Nucleus accumbens (tissue), 56 donors: Measurements from ENCODE around the gene ACOT7.
"Not testable (repeated sequence)": the region's sequence is repeated elsewhere in the genome, so short reads cannot be mapped to it uniquely, and the experiment has no call there.

Source experiments
- DNase-seq, 56 donors: peaks; one replicate each; lab custom pipeline; 2025; lab: John Stamatoyannopoulos, UW

Gene ACOT7

GRCh38 chr1:6244401-6245049, 149.0 kb downstream of the ACOT7 start:
- DNase-seq = no peak

- no peak for DNase-seq
Observed at GRCh38 chr1:6243993-6244392, 149.6 kb downstream of the ACOT7 start, which contains the start of gene HES3. Gene HES3, plus strand, starts transcription at chr1:6244179. Its CDS starts 187 bp downstream, at chr1:6244366.

GRCh38 chr1:6243053-6243834, 150.3 kb downstream of the ACOT7 start:
- DNase-seq = no peak

- DNase-seq = peak in 12 of 56 donors; percentile 4 to 49 (median 18)
Observed at GRCh38 chr1:6241887-6242740, 151.5 kb downstream of the ACOT7 start.

- no peak for DNase-seq
Observed at GRCh38 chr1:6241107-6241886, 152.3 kb downstream of the ACOT7 start.

- no peak for DNase-seq
Observed at GRCh38 chr1:6239950-6240768, 153.4 kb downstream of the ACOT7 start.

GRCh38 chr1:6239213-6239752, 154.3 kb downstream of the ACOT7 start:
- no peak for DNase-seq

- DNase-seq = no peak
Observed at GRCh38 chr1:6237093-6237492, 156.5 kb downstream of the ACOT7 start.

GRCh38 chr1:6235296-6235677, 158.3 kb downstream of the ACOT7 start:
- DNase-seq = peak in 27 of 56 donors; percentile 4 to 70 (median 45)

GRCh38 chr1:6234502-6235295, 158.9 kb downstream of the ACOT7 start:
- DNase-seq = peak in 20 of 56 donors; percentile 3 to 61 (median 24)

GRCh38 chr1:6233376-6233775, 160.2 kb downstream of the ACOT7 start:
- DNase-seq = no peak

- peak in 1 of 56 donors; percentile 28 for DNase-seq
Observed at GRCh38 chr1:6225651-6226050, 167.9 kb downstream of the ACOT7 start.

- DNase-seq = no peak
Observed at GRCh38 chr1:6224718-6225117, 168.8 kb downstream of the ACOT7 start.

GRCh38 chr1:6223617-6224016, 169.9 kb downstream of the ACOT7 start:
- DNase-seq = no peak

GRCh38 chr1:6222636-6223035, 170.9 kb downstream of the ACOT7 start:
- DNase-seq = no peak

- no peak for DNase-seq
Observed at GRCh38 chr1:6221210-6221784, 172.3 kb downstream of the ACOT7 start.

- no peak for DNase-seq
Observed at GRCh38 chr1:6220236-6220635, 173.3 kb downstream of the ACOT7 start.

- not testable (repeated sequence) for DNase-seq
Observed at GRCh38 chr1:6219641-6220040, 173.9 kb downstream of the ACOT7 start.
